A549 (cell line): ENCODE results near the gene HIVEP1. TPM values are rescaled to one million over a fixed set of nuclear protein-coding genes. Genes with fewer than 3 reads are reported as not detected.

Source experiments
- ATAC-seq, 2 experiments: fragments of 200-7000 bp in 1 of 2; fragments of >200 bp in 1 of 2; cut with Nextera tagmentation in 1 of 2; cut with Tn5 transposase in 1 of 2; 3 replicates each; pipeline versions ENCODE4 v1.8.0 to v1.9.1; 2018 to 2020; ENCODE audit warnings: mild to moderate bottlenecking in 1 of 2, moderate library complexity in 1 of 2
- CTCF ChIA-PET: fragments of 300-600 bp; sonication (Branson Sonifier 250); formaldehyde crosslinking; extraction: SDS; loops from one replicate; lab custom pipeline; 2021; ENCODE audit warnings: antibody characterized with exemption, inconsistent platforms; lab: Yijun Ruan, JAX
- POLR2A ChIA-PET: fragments of 350-600 bp; formaldehyde crosslinking; extraction: SDS; loops from one replicate; lab custom pipeline; 2021; ENCODE audit warnings: antibody characterized with exemption, inconsistent platforms; lab: Yijun Ruan, JAX
- DNase-seq, 2 experiments: peaks; one replicate each; pipeline versions ENCODE4 v3.0.0 to v3.0.0-alpha.2; 2011 to 2016; ENCODE audit warnings: low read depth in 1 of 2, low spot score in 1 of 2
- FAIRE-seq: peaks from 2 replicates; lab custom pipeline; 2011; peaks lifted over from hg19 to GRCh38; lab: Jason Lieb, UNC
- H3K27ac ChIP-seq, 2 experiments: fragments of >200 bp; sonication (Bioruptor Twin); formaldehyde crosslinking; 3 replicates each; pipeline ENCODE4 v1.5.1; 2016 to 2017
- H3K4me1 ChIP-seq: fragments of >200 bp; sonication (Bioruptor Twin); formaldehyde crosslinking; 3 replicates; pipeline ENCODE4 v1.6.1; 2016
- H3K4me2 ChIP-seq: fragments of >200 bp; sonication (Bioruptor Twin); formaldehyde crosslinking; 3 replicates; pipeline ENCODE4 v1.6.1; 2016
- H3K4me3 ChIP-seq: fragments of >200 bp; sonication (Bioruptor Twin); formaldehyde crosslinking; 3 replicates; pipeline ENCODE4 v1.5.1; 2016
- H3K9me3 ChIP-seq: fragments of >200 bp; sonication (Bioruptor Twin); formaldehyde crosslinking; 3 replicates; pipeline ENCODE4 v1.6.1; 2016
- CHD2 ChIP-seq: fragments of 150-350 bp; IDR thresholded peaks from 2 replicates; pipeline ENCODE4 v1.6.1; 2014; ENCODE audit warnings: low read length; ENCODE audit not compliant: partially characterized antibody
- CHD4 ChIP-seq: fragments of 200-600 bp; sonication (generic); IDR thresholded peaks from 2 replicates; pipeline ENCODE4 v1.6.1; 2016; ENCODE audit warnings: antibody characterized with exemption, mild to moderate bottlenecking, borderline replicate concordance
- E2F6 ChIP-seq: IDR thresholded peaks from 2 replicates; pipeline ENCODE4 v1.6.1; 2012; ENCODE audit warnings: low read depth, borderline replicate concordance
- EHMT2 ChIP-seq: fragments of 200-600 bp; sonication (generic); IDR thresholded peaks from 2 replicates; pipeline ENCODE4 v1.6.1; 2016; ENCODE audit warnings: antibody characterized with exemption, low read depth, mild to moderate bottlenecking, moderate library complexity
- EP300 ChIP-seq, 2 experiments: fragments of >200 bp; sonication (Bioruptor Twin); formaldehyde crosslinking; IDR thresholded peaks; 2 replicates in 1 of 2; 3 replicates in 1 of 2; pipeline ENCODE4 v1.6.1; 2016 to 2017
- ESRRA ChIP-seq: fragments of 150-350 bp; IDR thresholded peaks from 2 replicates; pipeline ENCODE4 v1.6.1; 2014; ENCODE audit warnings: mild to moderate bottlenecking, low read length, borderline replicate concordance
- FOSL2 ChIP-seq, 2 experiments: fragments of 450-650 bp in 1 of 2; fragments of >200 bp in 1 of 2; sonication (Bioruptor Twin) in 1 of 2; formaldehyde crosslinking; IDR thresholded peaks; 2 replicates each; pipeline versions ENCODE4 v1.5.0 to v1.6.1; 2016 to 2020; ENCODE audit warnings: mild to moderate bottlenecking in 1 of 2, moderate library complexity in 1 of 2
- HES2 ChIP-seq: fragments of >200 bp; sonication (Bioruptor Twin); formaldehyde crosslinking; IDR thresholded peaks from 2 replicates; pipeline ENCODE4 v1.6.1; 2016
- HMGXB4 ChIP-seq: fragments of 250-450 bp; sonication (Bioruptor Pico); IDR thresholded peaks from 2 replicates; pipeline ENCODE4 v1.5.0; 2021; ENCODE audit warnings: mild to moderate bottlenecking, moderate library complexity, borderline replicate concordance
- HOXA7 ChIP-seq: fragments of 250-450 bp; sonication (Bioruptor Pico); IDR thresholded peaks from 2 replicates; pipeline ENCODE4 v1.5.0; 2020; ENCODE audit warnings: mild to moderate bottlenecking, moderate library complexity
- JUNB ChIP-seq: fragments of >200 bp; sonication (Bioruptor Twin); formaldehyde crosslinking; IDR thresholded peaks from 2 replicates; pipeline ENCODE4 v1.6.1; 2016
- KDM5A ChIP-seq: fragments of 200-600 bp; sonication (generic); IDR thresholded peaks from 2 replicates; pipeline ENCODE4 v1.6.1; 2016; ENCODE audit warnings: antibody characterized with exemption, mild to moderate bottlenecking
- MAZ ChIP-seq: fragments of 150-350 bp; IDR thresholded peaks from 2 replicates; pipeline ENCODE4 v1.6.1; 2014; ENCODE audit warnings: antibody characterized with exemption, low read depth, low read length, borderline replicate concordance
- MYC ChIP-seq: IDR thresholded peaks from 2 replicates; pipeline ENCODE4 v1.6.1; 2012; ENCODE audit warnings: mild to moderate bottlenecking, inconsistent platforms, low read length, improper control_type of control experiment, borderline replicate concordance
- NFE2L2 ChIP-seq: fragments of 150-350 bp; conservative IDR thresholded peaks from 2 replicates; pipeline ENCODE4 v1.6.1; 2014; ENCODE audit warnings: low read length
- NR3C1 ChIP-seq: fragments of >200 bp; sonication (Bioruptor Twin); formaldehyde crosslinking; IDR thresholded peaks from 3 replicates; pipeline ENCODE4 v1.6.1; 2017
- PHF8 ChIP-seq: fragments of 200-600 bp; sonication (generic); IDR thresholded peaks from 2 replicates; pipeline ENCODE4 v1.6.1; 2016; ENCODE audit warnings: low read depth, mild to moderate bottlenecking, antibody characterized with exemption, moderate library complexity, borderline replicate concordance
- RAD21 ChIP-seq, 2 experiments: fragments of >200 bp in 1 of 2; sonication (Bioruptor Twin) in 1 of 2; formaldehyde crosslinking in 1 of 2; IDR thresholded peaks in 1 of 2; conservative IDR thresholded peaks in 1 of 2; 2 replicates in 1 of 2; 3 replicates in 1 of 2; pipeline ENCODE4 v1.6.1; 2012 to 2018; ENCODE audit warnings: inconsistent platforms in 1 of 2
- RARB ChIP-seq: fragments of 250-450 bp; sonication (Bioruptor Pico); IDR thresholded peaks from 2 replicates; pipeline ENCODE4 v1.8.0; 2021; ENCODE audit warnings: mild to moderate bottlenecking, moderate library complexity
- RFX5 ChIP-seq: fragments of 450-650 bp; IDR thresholded peaks from 2 replicates; pipeline ENCODE4 v1.7.1; 2014; ENCODE audit warnings: antibody characterized with exemption, mild to moderate bottlenecking, moderate library complexity
- RNF2 ChIP-seq: fragments of 200-600 bp; sonication (generic); IDR thresholded peaks from 2 replicates; pipeline ENCODE4 v1.6.1; 2016; ENCODE audit warnings: low read depth, mild to moderate bottlenecking, antibody characterized with exemption, moderate library complexity, borderline replicate concordance
- SREBF2 ChIP-seq: fragments of 450-650 bp; IDR thresholded peaks from 2 replicates; pipeline ENCODE4 v1.6.1; 2014; ENCODE audit warnings: mild to moderate bottlenecking, moderate library complexity
- TFCP2L1 ChIP-seq: fragments of 250-450 bp; sonication (Bioruptor Pico); IDR thresholded peaks from 2 replicates; pipeline ENCODE4 v1.5.0; 2021; ENCODE audit warnings: mild to moderate bottlenecking
- TP53 ChIP-seq: fragments of 250-450 bp; sonication (Bioruptor Pico); IDR thresholded peaks from 2 replicates; pipeline ENCODE4 v1.5.0; 2021; ENCODE audit warnings: mild to moderate bottlenecking, moderate library complexity
- USF2 ChIP-seq: fragments of 450-650 bp; IDR thresholded peaks from 2 replicates; pipeline ENCODE4 v1.6.1; 2014; ENCODE audit warnings: antibody characterized with exemption
- WGBS: methylation state at CpG from one replicate; pipeline ENCODE4 v1.1.6; 2017; ENCODE audit errors: missing lambda C conversion rate; 5-methylcytosine and 5-hydroxymethylcytosine counted together
- polyA plus RNA-seq, 4 experiments: library from polyadenylated mRNA; depleted of rRNA in 3 of 4; stranded (reverse); fragments of >200 nt; fragmentation: RNase III in 1 of 4; extraction: RNeasy Plus Mini Kit Qiagen cat#74134 plus additional on column Dnase treatment in 1 of 4; gene quantifications; 2 replicates in 3 of 4; 3 replicates in 1 of 4; pipeline ENCODE4 v1.2.3, GENCODE V29; 2011 to 2017

HIVEP1 gene
- polyA plus RNA-seq, 2 of the 4 experiments (the other 2 are of a cell fraction): 5.8 to 10.5 TPM

- CTCF ChIA-PET: no interaction called here
- DNase-seq (peak; percentile 27 to 28), ATAC-seq (peak in 1 of 2 experiments; percentile 72; a peak in 3 of 6 replicates), FAIRE-seq (no peak)
- POLR2A ChIA-PET: no interaction called here
- peak overlapping the region; percentile 56 for H3K4me2 ChIP-seq
- WGBS: 16% methylated on average over 2 of the region's 2 CpGs
- H3K4me1 ChIP-seq: peaks cover 13% of the 10 kb centered on the region; the same call in 2 of the 3 replicates
- TF ChIP-seq HMGXB4 (CRISPR knock-in tag): no peak
- TF ChIP-seq MYC: no peak
- no peak for TF ChIP-seq RNF2
- no peak for TF ChIP-seq HOXA7 (CRISPR knock-in tag)
- no peak for TF ChIP-seq HES2
- peak overlapping the region in 1 of 2 experiments; percentile 69; a peak in 4 of 6 replicates for H3K27ac ChIP-seq
- peaks cover 11% of the 10 kb centered on the region for H3K9me3 ChIP-seq
- no peak overlapping the region for H3K4me3 ChIP-seq
These were observed 107.0 kb downstream of the HIVEP1 start for GRCh38 chr6:12119085-12119588.

- H3K27ac ChIP-seq: no peak overlapping the region
- no peaks in the 10 kb centered on the region for H3K9me3 ChIP-seq
- no peaks in the 10 kb centered on the region for H3K4me1 ChIP-seq
- no peak for TF ChIP-seq TP53 (CRISPR knock-in tag)
- no peak for TF ChIP-seq E2F6
- TF ChIP-seq MAZ: no peak
- no peak for TF ChIP-seq PHF8
- no peak for TF ChIP-seq RAD21 (conservative IDR thresholded peaks at IDR 0.05 in 1 of 2, IDR thresholded peaks at IDR 0.05 in 1 of 2)
- no peak for TF ChIP-seq JUNB
- TF ChIP-seq KDM5A: no peak
- TF ChIP-seq RFX5: no peak
- TF ChIP-seq NFE2L2: no peak
- TF ChIP-seq CHD2: no peak
- TF ChIP-seq NR3C1: no peak
- POLR2A ChIA-PET: no interaction called here
- ATAC-seq (no peak), DNase-seq (no peak), FAIRE-seq (no peak)
- CTCF ChIA-PET: no interaction called here
- 92% methylated on average over 4 of the region's 4 CpGs for WGBS
- no peak overlapping the region for H3K4me3 ChIP-seq
- H3K4me2 ChIP-seq: no peak overlapping the region
These were observed 113.3 kb downstream of the HIVEP1 start for GRCh38 chr6:12125396-12125795.

GRCh38 chr6:12126051-12126450 is 113.9 kb downstream of the HIVEP1 start:
- ChIA-PET CTCF (no interaction called here), POLR2A (no interaction called here)
- no peak overlapping the region for H3K4me2 ChIP-seq
- FAIRE-seq (no peak), DNase-seq (no peak)
- TF ChIP-seq FOSL2 (IDR thresholded peaks at IDR 0.05): no peak
- no peak for TF ChIP-seq FOSL2 (CRISPR knock-in tag; IDR thresholded peaks at IDR 0.05)
- TF ChIP-seq, all 56 proteins: peak for 0
- ATAC-seq: no peak
- Histone ChIP-seq H3K9me3 (no peaks in the 10 kb centered on the region), H3K4me3 (no peak overlapping the region), H3K27ac (no peak overlapping the region), H3K4me1 (no peaks in the 10 kb centered on the region; the same call in 2 of the 3 replicates)
- WGBS: 95% methylated on average over 1 of the region's 1 CpG

GRCh38 chr6:12129523-12129922 is 117.4 kb downstream of the HIVEP1 start:
- Histone ChIP-seq H3K4me3 (no peak overlapping the region), H3K4me2 (no peak overlapping the region), H3K9me3 (no peaks in the 10 kb centered on the region), H3K27ac (no peak overlapping the region), H3K4me1 (peaks cover 19% of the 10 kb centered on the region)
- DNase-seq (no peak), ATAC-seq (no peak), FAIRE-seq (no peak)
- WGBS: 83% methylated on average over 1 of the region's 1 CpG
- POLR2A ChIA-PET: no interaction called here
- CTCF ChIA-PET: no interaction called here
- TF ChIP-seq USF2 (no peak), EP300 (IDR thresholded peaks at IDR 0.05) (no peak), SREBF2 (no peak), HMGXB4 (CRISPR knock-in tag) (no peak), TFCP2L1 (no peak), RARB (no peak), EHMT2 (no peak), RNF2 (no peak), TP53 (CRISPR knock-in tag) (no peak), CHD4 (no peak), ESRRA (no peak)
